Hematopoietic multipotent progenitor cell (in vitro differentiated cells): ENCODE measurements around the gene DHX15. TPM values are rescaled to one million over a fixed set of nuclear protein-coding genes. Genes with fewer than 3 reads are reported as not detected.

Experiments
- DNase-seq, 3 donors: peaks; one replicate each; pipeline ENCODE4 v3.0.0-alpha.2; 2011 to 2015; ENCODE audit warnings: low read depth in 2 of 3, low spot score in 2 of 3
- total RNA-seq: library from RNA; depleted of rRNA; stranded (reverse); fragments of >200 nt; gene quantifications from one replicate; pipeline ENCODE4 v1.2.3, GENCODE V29; 2012

The DHX15 gene
- total RNA-seq, 1 donor = 96.4 TPM

GRCh38 chr4:24583451-24584210 lies 723 bp downstream of the DHX15 start:
- peak; percentile 10 to 35 (median 31) for DNase-seq

GRCh38 chr4:24582235-24582832 lies 2.0 kb downstream of the DHX15 start:
- DNase-seq = no peak

- peak in 1 of 3 donors; percentile 25 for DNase-seq
Measured at GRCh38 chr4:24578364-24578763, 6.0 kb downstream of the DHX15 start.

- no peak for DNase-seq
Measured at GRCh38 chr4:24576276-24576675, 8.1 kb downstream of the DHX15 start.

GRCh38 chr4:24574236-24574635 lies 10.1 kb downstream of the DHX15 start:
- no peak for DNase-seq

GRCh38 chr4:24573582-24573981 lies 10.8 kb downstream of the DHX15 start:
- no peak for DNase-seq

- DNase-seq = no peak
Measured at GRCh38 chr4:24570574-24571236, 13.6 kb downstream of the DHX15 start.

GRCh38 chr4:24570172-24570571 lies 14.2 kb downstream of the DHX15 start:
- no peak for DNase-seq

GRCh38 chr4:24569662-24570061 lies 14.7 kb downstream of the DHX15 start:
- no peak for DNase-seq

- DNase-seq = no peak
Measured at GRCh38 chr4:24568425-24568824, 15.9 kb downstream of the DHX15 start.

GRCh38 chr4:24565054-24565453 lies 19.3 kb downstream of the DHX15 start:
- DNase-seq = no peak

GRCh38 chr4:24564488-24564887 lies 19.9 kb downstream of the DHX15 start:
- no peak for DNase-seq

GRCh38 chr4:24561438-24562139 lies 22.8 kb downstream of the DHX15 start:
- no peak for DNase-seq

GRCh38 chr4:24560868-24561368 lies 23.4 kb downstream of the DHX15 start:
- DNase-seq = no peak

- DNase-seq = peak in 1 of 3 donors; percentile 19
Measured at GRCh38 chr4:24559889-24560288, 24.5 kb downstream of the DHX15 start.

- no peak for DNase-seq
Measured at GRCh38 chr4:24559032-24559821, 25.1 kb downstream of the DHX15 start.

- DNase-seq = peak in 1 of 3 donors; percentile 49
Measured at GRCh38 chr4:24557026-24558025, 27.0 kb downstream of the DHX15 start.

GRCh38 chr4:24551492-24552289 lies 32.7 kb downstream of the DHX15 start:
- peak in 2 of 3 donors; percentile 19 to 49 for DNase-seq
